ENCODE results near the gene CARD9.

DNA sequence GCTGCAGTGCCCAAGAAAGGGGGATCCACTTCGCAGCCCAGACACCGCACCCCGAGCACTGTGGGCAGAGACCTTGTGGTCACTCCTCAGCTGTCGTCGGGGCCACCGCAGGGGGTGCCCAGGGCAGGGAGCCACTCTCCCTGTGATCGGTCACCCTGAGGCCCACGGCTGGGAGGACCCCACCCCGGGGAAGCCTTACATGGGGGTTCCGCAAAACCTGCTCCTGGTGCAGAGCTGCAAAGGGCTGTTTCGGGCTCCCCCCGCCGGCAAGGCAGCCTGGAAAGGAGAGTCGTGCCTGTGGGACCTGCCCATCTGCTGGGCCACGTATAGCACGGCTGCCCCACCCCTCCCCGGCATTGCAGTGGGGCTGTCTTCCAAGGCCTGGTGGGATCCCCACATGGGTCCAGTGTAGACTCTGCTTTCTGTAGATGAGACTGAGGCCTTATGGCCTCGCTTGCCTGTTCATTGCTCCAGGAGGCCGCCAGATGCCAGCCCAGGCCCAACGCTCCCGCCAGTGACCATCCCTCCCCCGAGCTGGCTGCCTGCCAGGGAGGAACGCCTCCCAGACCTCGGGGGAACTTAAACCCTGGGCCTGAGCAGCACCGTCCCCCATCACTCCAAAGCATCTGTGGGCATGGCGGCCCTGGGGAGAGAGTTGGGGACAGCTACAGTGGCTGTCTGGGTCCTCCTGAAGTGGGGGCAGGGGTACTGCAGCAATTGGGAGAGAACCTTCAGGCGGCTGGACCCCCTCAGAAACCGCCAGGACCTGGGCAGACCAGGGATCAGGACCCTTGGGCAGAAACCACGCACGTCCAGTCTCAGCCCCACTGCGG, 8.3 kb downstream of the CARD9 start:
- TF ChIP-seq NFRKB (IDR thresholded peaks at IDR 0.05), result no peak
- TF ChIP-seq, protein P1, sequence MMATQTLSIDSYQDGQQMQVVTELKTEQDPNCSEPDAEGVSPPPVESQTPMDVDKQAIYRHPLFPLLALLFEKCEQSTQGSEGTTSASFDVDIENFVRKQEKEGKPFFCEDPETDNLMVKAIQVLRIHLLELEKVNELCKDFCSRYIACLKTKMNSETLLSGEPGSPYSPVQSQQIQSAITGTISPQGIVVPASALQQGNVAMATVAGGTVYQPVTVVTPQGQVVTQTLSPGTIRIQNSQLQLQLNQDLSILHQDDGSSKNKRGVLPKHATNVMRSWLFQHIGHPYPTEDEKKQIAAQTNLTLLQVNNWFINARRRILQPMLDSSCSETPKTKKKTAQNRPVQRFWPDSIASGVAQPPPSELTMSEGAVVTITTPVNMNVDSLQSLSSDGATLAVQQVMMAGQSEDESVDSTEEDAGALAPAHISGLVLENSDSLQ (IDR thresholded peaks at IDR 0.05), result no peak
- TF ChIP-seq FOXM1 (IDR thresholded peaks at IDR 0.05; ENCODE audit: borderline replicate concordance), result no peak
- no peak for TF ChIP-seq FOXK2 (IDR thresholded peaks at IDR 0.05)
- no peak for TF ChIP-seq BHLHE40 (IDR thresholded peaks at IDR 0.05; ENCODE audit: borderline replicate concordance)
- TF ChIP-seq L3MBTL2 (conservative IDR thresholded peaks at IDR 0.05), result no peak
- no peak for TF ChIP-seq HDGF (IDR thresholded peaks at IDR 0.05; ENCODE audit: borderline replicate concordance)
- TF ChIP-seq SUZ12 (IDR thresholded peaks at IDR 0.05), result no peak
- no peak for TF ChIP-seq ARNT (IDR thresholded peaks at IDR 0.05)
- TF ChIP-seq ELF4 (IDR thresholded peaks at IDR 0.05), result no peak
- TF ChIP-seq SP1 (IDR thresholded peaks at IDR 0.05), result no peak

Measured in HEK293T (cell line).